ENCODE results near the gene RBM12. TPM values are rescaled to one million over a fixed set of nuclear protein-coding genes. Genes with fewer than 3 reads are reported as not detected.

The RBM12 gene
- total and polyA plus RNA-seq, 2 donors (not counting 3 experiments of a cell fraction or from before 2014, with no cell fraction given) = 98.0 to 121 TPM

DNA sequence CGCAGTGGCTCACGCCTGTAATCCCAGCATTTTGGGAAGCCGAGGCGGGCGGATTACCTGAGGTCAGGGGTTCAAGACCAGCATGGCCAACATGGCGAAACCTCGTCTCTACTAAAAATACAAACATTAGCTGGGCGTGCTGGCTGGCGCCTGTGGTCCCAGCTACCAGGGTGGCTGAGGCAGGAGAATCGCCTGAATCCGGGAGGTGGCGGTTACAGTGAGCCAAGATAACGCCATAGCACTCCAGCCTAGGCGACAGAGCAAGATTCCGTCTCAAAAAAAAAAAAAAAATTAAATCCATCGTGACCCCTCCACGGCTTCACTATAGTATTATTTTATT lies 1.2 kb upstream of the RBM12 start:
- no peak for FAIRE-seq
- H3K4me3 ChIP-seq (replicated peaks in 1 of 3; ENCODE audit: insufficient read depth in 1 of 3, low read depth in 1 of 3, low read length in 3 of 3) = no peak overlapping the region
- intact Hi-C loops (cut with micrococcal nuclease) = loop anchor here (2.0 kb wide), 1 partner anchor 33 kb away; the partner anchor contains the start of genes NFS1 and ROMO1

DNA sequence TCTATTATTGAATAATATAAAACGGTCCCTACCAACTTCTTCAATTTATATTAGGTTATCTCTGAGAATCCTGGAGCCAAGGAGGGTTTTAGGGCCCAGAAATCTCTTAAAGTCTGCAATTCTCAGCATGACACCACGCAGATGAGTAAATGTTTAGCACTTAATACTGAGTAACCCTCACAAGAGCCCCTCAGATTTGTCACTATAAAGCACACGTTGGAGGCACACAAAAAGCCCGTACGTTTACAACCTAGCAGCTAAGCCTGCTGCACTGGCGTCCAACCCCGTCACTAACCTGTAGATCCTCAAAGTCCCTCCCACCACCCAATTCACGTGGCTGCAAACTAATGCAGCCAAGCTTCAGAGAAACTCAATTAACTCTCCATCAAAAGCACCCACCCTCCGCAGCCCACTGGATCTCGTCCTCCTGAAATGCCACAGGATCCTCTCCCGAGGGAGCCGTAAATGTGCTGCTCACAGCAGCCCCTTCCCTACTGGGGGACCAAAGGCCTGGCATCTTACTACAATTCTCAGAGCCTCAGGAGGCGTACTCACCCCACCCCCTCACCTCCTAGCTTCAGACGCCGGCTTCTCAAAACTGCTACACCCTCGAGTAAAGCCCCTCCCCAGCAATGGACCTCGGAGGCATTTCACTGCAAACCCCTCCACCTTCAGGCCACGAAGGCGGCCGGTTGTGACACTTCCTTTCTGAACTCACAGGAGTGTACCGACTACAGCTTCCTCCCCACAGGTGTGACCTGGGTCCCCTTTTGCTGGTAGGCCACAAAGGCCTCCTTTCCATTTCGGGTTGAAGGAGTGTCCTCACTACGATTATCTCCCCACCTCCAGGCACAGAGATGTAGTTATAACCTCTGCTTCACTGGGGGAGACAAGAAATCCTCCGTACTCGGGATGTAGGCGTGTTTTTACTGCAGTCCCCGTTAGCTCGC lies 909 bp downstream of the RBM12 start:
- Histone ChIP-seq H2AFZ (ENCODE audit: low read depth, low read length) (no peak overlapping the region), H3K4me1 (ENCODE audit: control insufficient read depth, extremely low read depth, insufficient read depth, low read length) (peaks cover 19% of the 10 kb centered on the region), H3K9ac (replicated peaks; ENCODE audit: extremely low read depth, insufficient read depth, low read length) (peak overlapping the region; percentile 59), H3K9me3 (replicated peaks; ENCODE audit: control insufficient read depth, insufficient read depth, low read length) (no peaks in the 10 kb centered on the region), H3K4me2 (ENCODE audit: insufficient read depth, low read length) (peak overlapping the region; percentile 77), H3K9me1 (replicated peaks; ENCODE audit: control insufficient read depth, extremely low read depth, insufficient read depth, low read length) (no peaks in the 10 kb centered on the region), H3K27me3 (ENCODE audit: control insufficient read depth in 2 of 2, insufficient read depth in 2 of 2, low read length in 2 of 2) (no peaks in the 10 kb centered on the region), H3K79me2 (ENCODE audit: control insufficient read depth, insufficient read depth, low read length) (peaks cover 58% of the 10 kb centered on the region), H3K4me3 (replicated peaks in 1 of 3; ENCODE audit: insufficient read depth in 1 of 3, low read depth in 1 of 3, low read length in 3 of 3) (peak overlapping the region; percentile 13 to 81 (median 78)), H4K20me1 (replicated peaks; ENCODE audit: control insufficient read depth, extremely low read depth, insufficient read depth, low read length) (peaks cover 14% of the 10 kb centered on the region), H3K27ac (ENCODE audit: insufficient read depth, low read depth, low read length) (peak overlapping the region; percentile 33), H3K36me3 (ENCODE audit: control insufficient read depth in 2 of 2, extremely low read depth in 1 of 2, insufficient read depth in 2 of 2, low read length in 2 of 2) (no peaks in the 10 kb centered on the region)
- dilution Hi-C loops (cut with MboI; ENCODE audit: extremely low pct_ligation_motif_present, low sequenced_read_pairs) (no loop called here), intact Hi-C loops (cut with micrococcal nuclease) (loop anchor here (1.0 to 5.0 kb wide), 3 partner anchors 35 to 79 kb away; partner anchors contain the start of genes NFS1, RBM39 and ROMO1)
- DNase-seq (ENCODE audit: low read depth, low spot score) (peak; percentile 45), FAIRE-seq (no peak)
- TF ChIP-seq, protein P1, sequence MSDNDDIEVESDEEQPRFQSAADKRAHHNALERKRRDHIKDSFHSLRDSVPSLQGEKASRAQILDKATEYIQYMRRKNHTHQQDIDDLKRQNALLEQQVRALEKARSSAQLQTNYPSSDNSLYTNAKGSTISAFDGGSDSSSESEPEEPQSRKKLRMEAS (IDR thresholded peaks at IDR 0.05; ENCODE audit: insufficient read depth, insufficient read length) = no peak
- TF ChIP-seq POLR2A (IDR thresholded peaks at IDR 0.05; ENCODE audit: low read depth, low read length) = no peak
- no peak for TF ChIP-seq POLR2AphosphoS5 (IDR thresholded peaks at IDR 0.05; ENCODE audit: insufficient read depth, low read depth, low read length)
- TF ChIP-seq, protein P2, sequence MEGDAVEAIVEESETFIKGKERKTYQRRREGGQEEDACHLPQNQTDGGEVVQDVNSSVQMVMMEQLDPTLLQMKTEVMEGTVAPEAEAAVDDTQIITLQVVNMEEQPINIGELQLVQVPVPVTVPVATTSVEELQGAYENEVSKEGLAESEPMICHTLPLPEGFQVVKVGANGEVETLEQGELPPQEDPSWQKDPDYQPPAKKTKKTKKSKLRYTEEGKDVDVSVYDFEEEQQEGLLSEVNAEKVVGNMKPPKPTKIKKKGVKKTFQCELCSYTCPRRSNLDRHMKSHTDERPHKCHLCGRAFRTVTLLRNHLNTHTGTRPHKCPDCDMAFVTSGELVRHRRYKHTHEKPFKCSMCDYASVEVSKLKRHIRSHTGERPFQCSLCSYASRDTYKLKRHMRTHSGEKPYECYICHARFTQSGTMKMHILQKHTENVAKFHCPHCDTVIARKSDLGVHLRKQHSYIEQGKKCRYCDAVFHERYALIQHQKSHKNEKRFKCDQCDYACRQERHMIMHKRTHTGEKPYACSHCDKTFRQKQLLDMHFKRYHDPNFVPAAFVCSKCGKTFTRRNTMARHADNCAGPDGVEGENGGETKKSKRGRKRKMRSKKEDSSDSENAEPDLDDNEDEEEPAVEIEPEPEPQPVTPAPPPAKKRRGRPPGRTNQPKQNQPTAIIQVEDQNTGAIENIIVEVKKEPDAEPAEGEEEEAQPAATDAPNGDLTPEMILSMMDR (IDR thresholded peaks at IDR 0.05; ENCODE audit: extremely low read depth in 1 of 2, insufficient read depth in 1 of 2, low read depth in 1 of 2, low read length in 2 of 2) = no peak
- no peak for TF ChIP-seq JUN (IDR thresholded peaks at IDR 0.05; ENCODE audit: borderline replicate concordance, insufficient read depth, insufficient read length, low read depth)
- TF ChIP-seq GATA2 (IDR thresholded peaks at IDR 0.05; ENCODE audit: insufficient read depth, insufficient read length, low read depth, low read length) = no peak
- no peak for TF ChIP-seq MYC (IDR thresholded peaks at IDR 0.05; ENCODE audit: low read depth, low read length)
- TF ChIP-seq EZH2 (IDR thresholded peaks at IDR 0.05; ENCODE audit: borderline replicate concordance, low read depth, low read length, severe bottlenecking) = no peak
- no peak for TF ChIP-seq FOS (IDR thresholded peaks at IDR 0.05; ENCODE audit: borderline replicate concordance, insufficient read depth, low read length)
- ChIA-PET CTCF (interaction anchor here (0.8 to 2.1 kb wide), 6 partner anchors 10 to 79 kb away, joined by 3 to 8 read pairs (median 3); partner anchors contain the start of genes RBM39 and SPAG4), POLR2A (no interaction called here)
- no TSS peak for BruUV-seq (replicated peaks)

More for the DNA sequence above, 1.2 kb upstream of the RBM12 start:
- BruUV-seq (replicated peaks) = no TSS peak
- Histone ChIP-seq H3K9me3 (replicated peaks; ENCODE audit: control insufficient read depth, insufficient read depth, low read length) (no peaks in the 10 kb centered on the region), H2AFZ (ENCODE audit: low read depth, low read length) (no peak overlapping the region), H3K9ac (replicated peaks; ENCODE audit: extremely low read depth, insufficient read depth, low read length) (no peak overlapping the region), H3K36me3 (ENCODE audit: control insufficient read depth in 2 of 2, extremely low read depth in 1 of 2, insufficient read depth in 2 of 2, low read length in 2 of 2) (peaks cover 0 to 5% of the 10 kb centered on the region in 2 experiments), H3K9me1 (replicated peaks; ENCODE audit: control insufficient read depth, extremely low read depth, insufficient read depth, low read length) (no peaks in the 10 kb centered on the region), H3K4me2 (ENCODE audit: insufficient read depth, low read length) (no peak overlapping the region), H3K79me2 (ENCODE audit: control insufficient read depth, insufficient read depth, low read length) (peaks cover 36% of the 10 kb centered on the region), H3K27me3 (ENCODE audit: control insufficient read depth in 2 of 2, insufficient read depth in 2 of 2, low read length in 2 of 2) (no peaks in the 10 kb centered on the region), H3K4me1 (ENCODE audit: control insufficient read depth, extremely low read depth, insufficient read depth, low read length) (peaks cover 18% of the 10 kb centered on the region), H3K27ac (ENCODE audit: insufficient read depth, low read depth, low read length) (no peak overlapping the region), H4K20me1 (replicated peaks; ENCODE audit: control insufficient read depth, extremely low read depth, insufficient read depth, low read length) (peaks cover 7% of the 10 kb centered on the region)
- DNase-seq (ENCODE audit: low read depth, low spot score) = no peak
- CTCF ChIA-PET = interaction anchor here (1.0 to 1.6 kb wide), 2 partner anchors 8 to 47 kb away, joined by 4 read pairs; no protein-coding TSS in a partner anchor
- TF ChIP-seq GATA2 (IDR thresholded peaks at IDR 0.05; ENCODE audit: insufficient read depth, insufficient read length, low read depth, low read length) (no peak), FOS (IDR thresholded peaks at IDR 0.05; ENCODE audit: borderline replicate concordance, insufficient read depth, low read length) (no peak), EZH2 (IDR thresholded peaks at IDR 0.05; ENCODE audit: borderline replicate concordance, low read depth, low read length, severe bottlenecking) (no peak), MYC (IDR thresholded peaks at IDR 0.05; ENCODE audit: low read depth, low read length) (no peak)
- dilution Hi-C loops (cut with MboI; ENCODE audit: extremely low pct_ligation_motif_present, low sequenced_read_pairs) = no loop called here
- POLR2A ChIA-PET = interaction anchor here (0.7 kb wide), 1 partner anchor 74 kb away, joined by 5 read pairs; no protein-coding TSS in a partner anchor

Data from endothelial cell of umbilical vein (primary cell).